ENCODE data around the gene EEF1AKMT4.

EEF1AKMT4 gene

GRCh38 chr3:184277366-184277765 lies 27.9 kb downstream of the EEF1AKMT4 start:
- H3K27me3 ChIP-seq (ENCODE audit: control insufficient read depth in 2 of 2, insufficient read depth in 2 of 2, low read length in 2 of 2): peaks cover 16 to 23% of the 10 kb centered on the region in 2 donors

GRCh38 chr3:184282941-184283340 lies 33.5 kb downstream of the EEF1AKMT4 start:
- no peaks in the 10 kb centered on the region for H3K4me1 ChIP-seq (ENCODE audit: control insufficient read depth in 2 of 2, insufficient read depth in 2 of 2, low read length in 2 of 2)
- peaks cover 1 to 8% of the 10 kb centered on the region in 2 donors for H3K27me3 ChIP-seq (ENCODE audit: control insufficient read depth in 2 of 2, insufficient read depth in 2 of 2, low read length in 2 of 2)
- no peaks in the 10 kb centered on the region for H3K36me3 ChIP-seq (ENCODE audit: control insufficient read depth in 2 of 2, insufficient read depth in 2 of 2, low read length in 2 of 2)
- no peak overlapping the region for H3K27ac ChIP-seq (ENCODE audit: low read depth in 2 of 2, low read length in 2 of 2)
- no peak overlapping the region for H3K9ac ChIP-seq (ENCODE audit: low read depth in 1 of 2, low read length in 2 of 2)
- no peak overlapping the region for H3K4me3 ChIP-seq (ENCODE audit: low read length in 2 of 2)
- no peaks in the 10 kb centered on the region for H3K9me3 ChIP-seq (ENCODE audit: control insufficient read depth in 2 of 2, low read length in 2 of 2)

More at GRCh38 chr3:184277366-184277765, 27.9 kb downstream of the EEF1AKMT4 start:
- Histone ChIP-seq H3K27ac (ENCODE audit: low read depth in 2 of 2, low read length in 2 of 2) (no peak overlapping the region), H3K4me1 (ENCODE audit: control insufficient read depth in 2 of 2, insufficient read depth in 2 of 2, low read length in 2 of 2) (no peaks in the 10 kb centered on the region), H3K9ac (ENCODE audit: low read depth in 1 of 2, low read length in 2 of 2) (no peak overlapping the region), H3K9me3 (ENCODE audit: control insufficient read depth in 2 of 2, low read length in 2 of 2) (no peaks in the 10 kb centered on the region), H3K36me3 (ENCODE audit: control insufficient read depth in 2 of 2, insufficient read depth in 2 of 2, low read length in 2 of 2) (no peaks in the 10 kb centered on the region), H3K4me3 (ENCODE audit: low read length in 2 of 2) (no peak overlapping the region)

- peaks cover 0 to 8% of the 10 kb centered on the region in 2 donors for H3K27me3 ChIP-seq (ENCODE audit: control insufficient read depth in 2 of 2, insufficient read depth in 2 of 2, low read length in 2 of 2)
- no peaks in the 10 kb centered on the region for H3K4me1 ChIP-seq (ENCODE audit: control insufficient read depth in 2 of 2, insufficient read depth in 2 of 2, low read length in 2 of 2)
Measured at GRCh38 chr3:184283681-184284080, 34.2 kb downstream of the EEF1AKMT4 start.

DNA sequence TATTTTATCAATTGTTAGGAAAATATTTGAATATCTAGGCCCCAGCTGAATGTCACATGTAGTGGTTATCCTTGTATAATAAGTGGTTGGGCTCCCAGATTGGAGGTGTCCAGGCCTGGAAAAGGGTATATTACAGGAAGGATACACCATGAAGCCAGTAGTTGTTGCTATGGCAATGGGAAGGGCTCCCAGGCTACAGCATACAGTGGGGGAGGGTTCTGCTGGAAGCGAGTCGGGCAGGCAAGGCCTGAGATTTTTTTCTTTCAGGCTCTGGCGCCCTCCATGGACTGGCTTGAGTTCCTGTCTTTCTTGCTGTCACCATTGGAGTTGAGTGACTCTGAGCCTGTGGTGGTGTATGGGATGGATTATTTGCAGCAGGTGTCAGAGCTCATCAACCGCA lies 35.2 kb downstream of the EEF1AKMT4 start:
- H3K36me3 ChIP-seq (ENCODE audit: control insufficient read depth in 2 of 2, insufficient read depth in 2 of 2, low read length in 2 of 2): no peaks in the 10 kb centered on the region
- H3K9me3 ChIP-seq (ENCODE audit: control insufficient read depth in 2 of 2, low read length in 2 of 2): no peaks in the 10 kb centered on the region
- no peak overlapping the region for H3K9ac ChIP-seq (ENCODE audit: low read depth in 1 of 2, low read length in 2 of 2)
- no peak overlapping the region for H3K4me3 ChIP-seq (ENCODE audit: low read length in 2 of 2)
- no peak overlapping the region for H3K27ac ChIP-seq (ENCODE audit: low read depth in 2 of 2, low read length in 2 of 2)
- peaks cover 0 to 8% of the 10 kb centered on the region in 2 donors for H3K27me3 ChIP-seq (ENCODE audit: control insufficient read depth in 2 of 2, insufficient read depth in 2 of 2, low read length in 2 of 2)
- H3K4me1 ChIP-seq (ENCODE audit: control insufficient read depth in 2 of 2, insufficient read depth in 2 of 2, low read length in 2 of 2): no peaks in the 10 kb centered on the region

More at GRCh38 chr3:184283681-184284080, 34.2 kb downstream of the EEF1AKMT4 start:
- Histone ChIP-seq H3K36me3 (ENCODE audit: control insufficient read depth in 2 of 2, insufficient read depth in 2 of 2, low read length in 2 of 2) (no peaks in the 10 kb centered on the region), H3K27ac (ENCODE audit: low read depth in 2 of 2, low read length in 2 of 2) (no peak overlapping the region), H3K4me3 (ENCODE audit: low read length in 2 of 2) (no peak overlapping the region), H3K9me3 (ENCODE audit: control insufficient read depth in 2 of 2, low read length in 2 of 2) (no peaks in the 10 kb centered on the region), H3K9ac (ENCODE audit: low read depth in 1 of 2, low read length in 2 of 2) (no peak overlapping the region)

- no peak overlapping the region for H3K9ac ChIP-seq (ENCODE audit: low read depth in 1 of 2, low read length in 2 of 2)
Measured at GRCh38 chr3:184289426-184289938, 40.0 kb downstream of the EEF1AKMT4 start.

DNA sequence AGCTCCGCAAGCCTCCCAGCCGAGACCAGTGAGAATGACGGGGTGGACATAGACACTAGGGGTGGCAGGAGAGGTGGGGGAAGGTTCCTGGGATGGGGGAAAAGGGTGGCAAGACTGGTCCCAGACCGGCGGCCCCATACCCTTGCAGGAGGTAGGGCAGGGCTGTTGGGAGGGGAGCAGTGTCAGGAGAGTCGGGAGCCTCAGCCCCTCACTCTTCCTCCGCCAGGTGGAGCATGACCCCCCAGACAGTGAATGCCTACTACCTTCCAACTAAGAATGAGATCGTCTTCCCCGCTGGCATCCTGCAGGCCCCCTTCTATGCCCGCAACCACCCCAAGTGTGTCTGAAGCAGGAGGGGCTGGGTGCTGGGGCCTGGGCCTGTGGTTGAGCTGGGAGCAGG lies 40.9 kb downstream of the EEF1AKMT4 start:
- H3K27ac ChIP-seq (ENCODE audit: low read depth in 2 of 2, low read length in 2 of 2): no peak overlapping the region
- no peak overlapping the region for H3K4me3 ChIP-seq (ENCODE audit: low read length in 2 of 2)

More at GRCh38 chr3:184289426-184289938, 40.0 kb downstream of the EEF1AKMT4 start:
- Histone ChIP-seq H3K4me1 (ENCODE audit: control insufficient read depth in 2 of 2, insufficient read depth in 2 of 2, low read length in 2 of 2) (no peaks in the 10 kb centered on the region), H3K27ac (ENCODE audit: low read depth in 2 of 2, low read length in 2 of 2) (no peak overlapping the region), H3K27me3 (ENCODE audit: control insufficient read depth in 2 of 2, insufficient read depth in 2 of 2, low read length in 2 of 2) (peaks cover 0 to 6% of the 10 kb centered on the region in 2 donors), H3K9me3 (ENCODE audit: control insufficient read depth in 2 of 2, low read length in 2 of 2) (no peaks in the 10 kb centered on the region), H3K4me3 (ENCODE audit: low read length in 2 of 2) (no peak overlapping the region), H3K36me3 (ENCODE audit: control insufficient read depth in 2 of 2, insufficient read depth in 2 of 2, low read length in 2 of 2) (no peaks in the 10 kb centered on the region)

DNA sequence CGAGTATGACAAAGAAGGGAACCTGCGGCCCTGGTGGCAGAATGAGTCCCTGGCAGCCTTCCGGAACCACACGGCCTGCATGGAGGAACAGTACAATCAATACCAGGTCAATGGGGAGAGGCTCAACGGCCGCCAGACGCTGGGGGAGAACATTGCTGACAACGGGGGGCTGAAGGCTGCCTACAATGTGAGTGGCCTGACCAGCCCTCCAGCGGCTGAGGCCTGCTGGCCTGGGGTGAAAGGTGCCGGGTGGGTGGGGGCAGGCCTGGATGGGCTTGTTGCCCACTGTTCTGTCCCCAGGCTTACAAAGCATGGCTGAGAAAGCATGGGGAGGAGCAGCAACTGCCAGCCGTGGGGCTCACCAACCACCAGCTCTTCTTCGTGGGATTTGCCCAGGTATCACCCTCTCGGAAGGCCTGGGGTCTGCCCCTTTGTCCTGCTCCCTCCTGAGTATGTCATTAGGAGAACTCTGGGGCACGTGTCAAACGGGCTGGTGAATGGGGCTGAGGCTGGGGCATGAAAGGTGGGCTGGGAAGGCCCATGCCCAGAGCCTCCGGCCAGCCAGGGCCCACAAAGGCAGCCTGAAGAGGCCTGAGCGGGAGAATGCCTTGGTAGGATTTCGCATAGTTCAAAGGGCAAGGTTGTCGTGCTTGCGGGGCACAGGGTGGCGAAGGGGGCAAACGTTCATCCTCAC lies 41.7 kb downstream of the EEF1AKMT4 start:
- Histone ChIP-seq H3K27me3 (ENCODE audit: control insufficient read depth in 2 of 2, insufficient read depth in 2 of 2, low read length in 2 of 2) (peaks cover 0 to 4% of the 10 kb centered on the region in 2 donors), H3K9me3 (ENCODE audit: control insufficient read depth in 2 of 2, low read length in 2 of 2) (no peaks in the 10 kb centered on the region), H3K9ac (ENCODE audit: low read depth in 1 of 2, low read length in 2 of 2) (no peak overlapping the region), H3K4me3 (ENCODE audit: low read length in 2 of 2) (no peak overlapping the region), H3K4me1 (ENCODE audit: control insufficient read depth in 2 of 2, insufficient read depth in 2 of 2, low read length in 2 of 2) (no peaks in the 10 kb centered on the region), H3K36me3 (ENCODE audit: control insufficient read depth in 2 of 2, insufficient read depth in 2 of 2, low read length in 2 of 2) (no peaks in the 10 kb centered on the region), H3K27ac (ENCODE audit: low read depth in 2 of 2, low read length in 2 of 2) (no peak overlapping the region)

More for the DNA sequence above, 40.9 kb downstream of the EEF1AKMT4 start:
- Histone ChIP-seq H3K36me3 (ENCODE audit: control insufficient read depth in 2 of 2, insufficient read depth in 2 of 2, low read length in 2 of 2) (no peaks in the 10 kb centered on the region), H3K27me3 (ENCODE audit: control insufficient read depth in 2 of 2, insufficient read depth in 2 of 2, low read length in 2 of 2) (peaks cover 0 to 6% of the 10 kb centered on the region in 2 donors), H3K9me3 (ENCODE audit: control insufficient read depth in 2 of 2, low read length in 2 of 2) (no peaks in the 10 kb centered on the region), H3K9ac (ENCODE audit: low read depth in 1 of 2, low read length in 2 of 2) (no peak overlapping the region), H3K4me1 (ENCODE audit: control insufficient read depth in 2 of 2, insufficient read depth in 2 of 2, low read length in 2 of 2) (no peaks in the 10 kb centered on the region)

DNA sequence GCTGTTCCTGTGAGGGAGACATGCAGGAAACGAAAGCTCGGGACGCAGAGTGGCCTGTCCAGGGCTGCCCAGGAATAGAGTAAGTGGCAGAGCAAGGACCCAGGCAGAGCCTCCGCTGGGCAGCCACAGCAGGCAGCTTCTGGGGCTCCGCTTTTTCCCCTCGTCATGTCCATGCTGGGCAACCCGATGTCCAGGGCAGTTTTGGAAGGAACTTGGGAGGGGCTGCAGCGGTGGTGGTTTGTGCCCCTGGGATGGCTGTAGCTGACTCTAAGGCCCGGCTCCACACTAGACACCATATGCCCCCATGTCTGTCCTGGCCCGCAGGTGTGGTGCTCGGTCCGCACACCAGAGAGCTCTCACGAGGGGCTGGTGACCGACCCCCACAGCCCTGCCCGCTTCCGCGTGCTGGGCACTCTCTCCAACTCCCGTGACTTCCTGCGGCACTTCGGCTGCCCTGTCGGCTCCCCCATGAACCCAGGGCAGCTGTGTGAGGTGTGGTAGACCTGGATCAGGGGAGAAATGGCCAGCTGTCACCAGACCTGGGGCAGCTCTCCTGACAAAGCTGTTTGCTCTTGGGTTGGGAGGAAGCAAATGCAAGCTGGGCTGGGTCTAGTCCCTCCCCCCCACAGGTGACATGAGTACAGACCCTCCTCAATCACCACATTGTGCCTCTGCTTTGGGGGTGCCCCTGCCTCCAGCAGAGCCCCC lies 42.4 kb downstream of the EEF1AKMT4 start:
- no peak overlapping the region for H3K27ac ChIP-seq (ENCODE audit: low read depth in 2 of 2, low read length in 2 of 2)
- peaks cover 0 to 2% of the 10 kb centered on the region in 2 donors for H3K27me3 ChIP-seq (ENCODE audit: control insufficient read depth in 2 of 2, insufficient read depth in 2 of 2, low read length in 2 of 2)
- H3K36me3 ChIP-seq (ENCODE audit: control insufficient read depth in 2 of 2, insufficient read depth in 2 of 2, low read length in 2 of 2): no peaks in the 10 kb centered on the region
- H3K4me1 ChIP-seq (ENCODE audit: control insufficient read depth in 2 of 2, insufficient read depth in 2 of 2, low read length in 2 of 2): no peaks in the 10 kb centered on the region
- no peak overlapping the region for H3K9ac ChIP-seq (ENCODE audit: low read depth in 1 of 2, low read length in 2 of 2)
- H3K4me3 ChIP-seq (ENCODE audit: low read length in 2 of 2): no peak overlapping the region
- no peaks in the 10 kb centered on the region for H3K9me3 ChIP-seq (ENCODE audit: control insufficient read depth in 2 of 2, low read length in 2 of 2)

GRCh38 chr3:184295771-184296170 lies 46.3 kb downstream of the EEF1AKMT4 start:
- H3K36me3 ChIP-seq (ENCODE audit: control insufficient read depth in 2 of 2, insufficient read depth in 2 of 2, low read length in 2 of 2): peaks cover 0 to 7% of the 10 kb centered on the region in 2 donors
- H3K4me3 ChIP-seq (ENCODE audit: low read length in 2 of 2): no peak overlapping the region
- H3K9ac ChIP-seq (ENCODE audit: low read depth in 1 of 2, low read length in 2 of 2): no peak overlapping the region
- H3K4me1 ChIP-seq (ENCODE audit: control insufficient read depth in 2 of 2, insufficient read depth in 2 of 2, low read length in 2 of 2): peaks cover 7 to 12% of the 10 kb centered on the region in 2 donors
- no peak overlapping the region for H3K27ac ChIP-seq (ENCODE audit: low read depth in 2 of 2, low read length in 2 of 2)
- no peaks in the 10 kb centered on the region for H3K9me3 ChIP-seq (ENCODE audit: control insufficient read depth in 2 of 2, low read length in 2 of 2)
- H3K27me3 ChIP-seq (ENCODE audit: control insufficient read depth in 2 of 2, insufficient read depth in 2 of 2, low read length in 2 of 2): no peaks in the 10 kb centered on the region

GRCh38 chr3:184296616-184297015 lies 47.1 kb downstream of the EEF1AKMT4 start:
- Histone ChIP-seq H3K4me3 (ENCODE audit: low read length in 2 of 2) (no peak overlapping the region), H3K4me1 (ENCODE audit: control insufficient read depth in 2 of 2, insufficient read depth in 2 of 2, low read length in 2 of 2) (peaks cover 7 to 12% of the 10 kb centered on the region in 2 donors), H3K36me3 (ENCODE audit: control insufficient read depth in 2 of 2, insufficient read depth in 2 of 2, low read length in 2 of 2) (peaks cover 5 to 11% of the 10 kb centered on the region in 2 donors), H3K27me3 (ENCODE audit: control insufficient read depth in 2 of 2, insufficient read depth in 2 of 2, low read length in 2 of 2) (no peaks in the 10 kb centered on the region), H3K9me3 (ENCODE audit: control insufficient read depth in 2 of 2, low read length in 2 of 2) (no peaks in the 10 kb centered on the region), H3K9ac (ENCODE audit: low read depth in 1 of 2, low read length in 2 of 2) (no peak overlapping the region), H3K27ac (ENCODE audit: low read depth in 2 of 2, low read length in 2 of 2) (no peak overlapping the region)
